HL-60 (cell line): ENCODE results near the gene USH2A.

ENCODE experiments used
- DNase-seq, 2 experiments: peaks; one replicate each; pipeline ENCODE4 v3.0.0-alpha.2; 2010 to 2020; ENCODE audit warnings: low read depth in 1 of 2, low spot score in 1 of 2
- H3K27ac ChIP-seq: fragments of 250-450 bp; sonication (Bioruptor Pico); replicated peaks from 2 replicates; pipeline ENCODE4 v1.5.1; 2020; ENCODE audit warnings: mild to moderate bottlenecking, moderate library complexity
- H3K27me3 ChIP-seq: fragments of 250-450 bp; sonication (Bioruptor Pico); 2 replicates; pipeline ENCODE4 v1.5.1; 2021; ENCODE audit warnings: mild to moderate bottlenecking, moderate library complexity; ENCODE audit not compliant: insufficient read depth, poor library complexity, severe bottlenecking
- H3K4me3 ChIP-seq: replicated peaks from 2 replicates; pipeline ENCODE4 v1.5.1; 2011; ENCODE audit warnings: mild to moderate bottlenecking, control low read depth, low read length; ENCODE audit not compliant: insufficient read depth
- GABPA ChIP-seq: IDR thresholded peaks from 2 replicates; pipeline ENCODE4 v1.6.1; 2012; ENCODE audit warnings: low read depth
- POLR2AphosphoS5 ChIP-seq: IDR thresholded peaks from 2 replicates; pipeline ENCODE4 v1.6.1; 2012; ENCODE audit warnings: low read depth
- SPI1 ChIP-seq: IDR thresholded peaks from 2 replicates; pipeline ENCODE4 v1.6.1; 2012; ENCODE audit warnings: low read depth, mild to moderate bottlenecking, borderline replicate concordance
- TF ChIP-seq, protein P1 (sequence below): IDR thresholded peaks from 2 replicates; pipeline ENCODE4 v1.6.1; 2012; ENCODE audit warnings: low read depth; ENCODE audit not compliant: insufficient replicate concordance
- TF ChIP-seq, protein P2 (sequence below): IDR thresholded peaks from one replicate; pipeline ENCODE4 v1.5.1; 2011; ENCODE audit warnings: low read length, control low read depth, inconsistent platforms; ENCODE audit not compliant: insufficient read depth

USH2A gene

DNA sequence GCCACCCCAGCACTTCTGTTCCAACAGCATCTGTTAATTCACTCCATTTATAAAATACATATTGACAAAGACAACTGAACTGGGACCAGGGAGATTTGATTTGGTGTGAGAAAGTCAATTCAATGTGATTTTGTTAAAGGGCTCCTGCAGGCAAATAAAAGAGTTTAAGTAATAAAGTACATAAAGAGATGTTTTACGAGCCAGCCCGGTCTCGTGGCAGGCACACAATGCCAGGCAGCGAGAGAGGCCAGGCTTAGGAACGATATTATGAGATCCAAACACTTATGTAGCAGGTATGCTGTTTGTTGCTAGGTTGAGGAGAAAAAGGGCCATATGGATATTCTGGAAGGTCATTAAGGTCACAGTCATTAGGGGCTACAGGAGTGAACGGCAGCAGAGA, 629.1 kb downstream of the USH2A start:
- Histone ChIP-seq H3K27me3 (no peaks in the 10 kb centered on the region), H3K4me3 (no peak overlapping the region), H3K27ac (no peak overlapping the region)
- TF ChIP-seq GABPA (no peak), POLR2AphosphoS5 (no peak), SPI1 (no peak)
- TF ChIP-seq, protein P1, sequence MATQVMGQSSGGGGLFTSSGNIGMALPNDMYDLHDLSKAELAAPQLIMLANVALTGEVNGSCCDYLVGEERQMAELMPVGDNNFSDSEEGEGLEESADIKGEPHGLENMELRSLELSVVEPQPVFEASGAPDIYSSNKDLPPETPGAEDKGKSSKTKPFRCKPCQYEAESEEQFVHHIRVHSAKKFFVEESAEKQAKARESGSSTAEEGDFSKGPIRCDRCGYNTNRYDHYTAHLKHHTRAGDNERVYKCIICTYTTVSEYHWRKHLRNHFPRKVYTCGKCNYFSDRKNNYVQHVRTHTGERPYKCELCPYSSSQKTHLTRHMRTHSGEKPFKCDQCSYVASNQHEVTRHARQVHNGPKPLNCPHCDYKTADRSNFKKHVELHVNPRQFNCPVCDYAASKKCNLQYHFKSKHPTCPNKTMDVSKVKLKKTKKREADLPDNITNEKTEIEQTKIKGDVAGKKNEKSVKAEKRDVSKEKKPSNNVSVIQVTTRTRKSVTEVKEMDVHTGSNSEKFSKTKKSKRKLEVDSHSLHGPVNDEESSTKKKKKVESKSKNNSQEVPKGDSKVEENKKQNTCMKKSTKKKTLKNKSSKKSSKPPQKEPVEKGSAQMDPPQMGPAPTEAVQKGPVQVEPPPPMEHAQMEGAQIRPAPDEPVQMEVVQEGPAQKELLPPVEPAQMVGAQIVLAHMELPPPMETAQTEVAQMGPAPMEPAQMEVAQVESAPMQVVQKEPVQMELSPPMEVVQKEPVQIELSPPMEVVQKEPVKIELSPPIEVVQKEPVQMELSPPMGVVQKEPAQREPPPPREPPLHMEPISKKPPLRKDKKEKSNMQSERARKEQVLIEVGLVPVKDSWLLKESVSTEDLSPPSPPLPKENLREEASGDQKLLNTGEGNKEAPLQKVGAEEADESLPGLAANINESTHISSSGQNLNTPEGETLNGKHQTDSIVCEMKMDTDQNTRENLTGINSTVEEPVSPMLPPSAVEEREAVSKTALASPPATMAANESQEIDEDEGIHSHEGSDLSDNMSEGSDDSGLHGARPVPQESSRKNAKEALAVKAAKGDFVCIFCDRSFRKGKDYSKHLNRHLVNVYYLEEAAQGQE = no peak
- TF ChIP-seq, protein P2, sequence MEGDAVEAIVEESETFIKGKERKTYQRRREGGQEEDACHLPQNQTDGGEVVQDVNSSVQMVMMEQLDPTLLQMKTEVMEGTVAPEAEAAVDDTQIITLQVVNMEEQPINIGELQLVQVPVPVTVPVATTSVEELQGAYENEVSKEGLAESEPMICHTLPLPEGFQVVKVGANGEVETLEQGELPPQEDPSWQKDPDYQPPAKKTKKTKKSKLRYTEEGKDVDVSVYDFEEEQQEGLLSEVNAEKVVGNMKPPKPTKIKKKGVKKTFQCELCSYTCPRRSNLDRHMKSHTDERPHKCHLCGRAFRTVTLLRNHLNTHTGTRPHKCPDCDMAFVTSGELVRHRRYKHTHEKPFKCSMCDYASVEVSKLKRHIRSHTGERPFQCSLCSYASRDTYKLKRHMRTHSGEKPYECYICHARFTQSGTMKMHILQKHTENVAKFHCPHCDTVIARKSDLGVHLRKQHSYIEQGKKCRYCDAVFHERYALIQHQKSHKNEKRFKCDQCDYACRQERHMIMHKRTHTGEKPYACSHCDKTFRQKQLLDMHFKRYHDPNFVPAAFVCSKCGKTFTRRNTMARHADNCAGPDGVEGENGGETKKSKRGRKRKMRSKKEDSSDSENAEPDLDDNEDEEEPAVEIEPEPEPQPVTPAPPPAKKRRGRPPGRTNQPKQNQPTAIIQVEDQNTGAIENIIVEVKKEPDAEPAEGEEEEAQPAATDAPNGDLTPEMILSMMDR = no peak
- DNase-seq = no peak

DNA sequence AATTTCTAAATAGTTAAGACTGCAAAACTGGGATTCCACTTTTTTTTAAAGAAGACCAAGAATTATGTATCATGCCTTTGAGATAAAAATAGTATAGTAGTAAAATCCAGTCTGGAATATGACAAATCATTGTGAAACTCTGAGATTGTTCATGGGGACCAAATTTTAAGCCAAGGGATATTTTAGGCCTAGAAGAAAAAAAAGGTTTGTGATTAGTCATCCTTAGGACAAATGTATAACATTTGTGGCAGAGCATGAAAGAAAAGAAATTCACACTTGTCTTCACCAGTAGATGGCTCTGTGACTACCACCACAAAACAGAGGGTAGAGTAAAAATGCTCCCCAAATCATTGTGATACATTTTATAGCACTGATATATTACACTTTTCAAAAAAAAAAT, 630.1 kb downstream of the USH2A start:
- TF ChIP-seq, protein P2 = no peak
- H3K4me3 ChIP-seq = no peak overlapping the region
- no peak overlapping the region for H3K27ac ChIP-seq
- no peak for DNase-seq
- no peaks in the 10 kb centered on the region for H3K27me3 ChIP-seq

DNA sequence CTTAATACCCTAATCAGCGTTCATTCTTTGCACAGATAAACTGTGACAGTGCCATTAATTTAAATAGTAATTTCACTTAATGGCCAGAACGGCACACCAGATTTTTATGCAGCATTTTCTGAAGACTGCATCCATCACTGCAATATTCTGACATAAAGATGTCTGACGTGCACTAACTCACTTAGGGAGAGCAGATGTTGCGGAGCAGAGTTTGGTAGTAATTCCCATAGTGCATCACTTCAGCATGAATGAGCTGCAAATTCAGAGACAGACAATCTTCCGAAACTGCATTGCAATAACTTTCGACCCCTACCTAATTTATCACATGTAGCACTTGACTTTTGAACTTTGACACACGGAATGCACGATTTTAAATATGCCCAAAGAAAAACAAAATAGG, 630.8 kb downstream of the USH2A start:
- no peak for TF ChIP-seq POLR2AphosphoS5
- no peak for TF ChIP-seq GABPA
- TF ChIP-seq, protein P1 = no peak
- no peak for TF ChIP-seq SPI1
- TF ChIP-seq, protein P2 = no peak
- H3K27ac ChIP-seq = no peak overlapping the region
- no peak overlapping the region for H3K4me3 ChIP-seq
- no peak for DNase-seq
- H3K27me3 ChIP-seq = no peaks in the 10 kb centered on the region

DNA sequence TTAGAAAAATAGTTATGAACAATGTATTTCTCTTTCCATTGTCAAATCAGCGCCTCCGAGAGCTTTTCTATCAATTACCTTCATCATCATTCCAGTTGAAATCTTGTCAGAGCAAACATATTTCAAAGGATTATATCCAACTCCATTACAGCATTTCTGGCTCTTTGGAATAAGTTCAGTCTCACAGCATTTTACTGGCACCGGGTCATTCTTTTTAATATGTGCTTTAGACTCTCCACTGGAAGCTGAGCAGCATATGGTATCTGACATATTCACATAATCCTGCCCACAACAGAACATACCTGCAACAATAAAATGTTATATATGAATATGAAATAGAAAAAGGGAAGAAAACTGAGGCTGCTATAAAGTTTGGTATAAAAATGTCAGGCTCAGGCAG, 633.3 kb downstream of the USH2A start:
- no peak for DNase-seq
- Histone ChIP-seq H3K27me3 (no peaks in the 10 kb centered on the region), H3K27ac (no peak overlapping the region), H3K4me3 (no peak overlapping the region)
- TF ChIP-seq SPI1 = no peak
- no peak for TF ChIP-seq GABPA
- no peak for TF ChIP-seq POLR2AphosphoS5
- TF ChIP-seq, protein P2 = no peak
- TF ChIP-seq, protein P1 = no peak
